ENCODE results near the gene LRIG1.

The LRIG1 gene

DNA sequence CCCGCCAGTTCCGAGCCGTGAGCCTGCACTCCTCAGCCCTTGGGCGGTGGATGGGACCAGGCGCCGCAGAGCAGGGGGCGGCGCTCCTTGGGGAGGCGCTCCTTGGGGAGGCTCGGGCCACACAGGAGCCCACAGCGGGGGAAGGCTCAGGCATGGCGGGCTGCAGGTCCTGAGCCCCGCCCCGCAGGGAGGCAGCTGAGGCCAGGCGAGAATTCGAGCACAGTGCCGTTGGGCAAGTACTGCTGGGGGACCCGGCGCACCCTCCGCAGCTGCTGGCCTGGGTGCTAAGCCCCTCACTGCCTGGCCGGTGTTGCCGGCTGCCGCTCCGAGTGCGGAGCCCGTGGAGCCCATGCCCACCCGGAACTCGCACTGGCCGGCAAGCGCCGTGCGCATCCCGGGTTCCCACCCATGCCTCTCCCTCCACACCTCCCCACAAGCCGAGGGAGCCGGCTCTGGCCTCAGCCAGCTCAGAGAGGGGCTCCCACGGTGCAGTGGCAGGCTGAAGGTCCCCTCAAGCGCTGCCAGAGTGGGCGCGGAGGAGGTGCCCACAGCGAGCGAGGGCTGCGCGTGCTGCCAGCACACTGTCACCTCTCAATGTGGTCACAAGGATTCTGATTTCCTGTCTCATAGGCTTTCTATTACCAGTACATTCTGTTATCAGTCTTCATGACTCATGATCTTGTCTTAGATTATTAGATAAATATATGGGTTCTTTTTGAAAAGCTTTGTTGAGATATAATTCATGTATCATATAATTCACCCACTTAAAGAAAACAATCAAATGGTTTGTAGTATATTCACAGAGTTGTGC, 44.0 kb upstream of the LRIG1 start:
- ChIA-PET CTCF (no interaction called here), POLR2A (no interaction called here)
- H3K9me3 ChIP-seq (ENCODE audit: control insufficient read depth, insufficient read depth, low read depth, low read length) = no peaks in the 10 kb centered on the region
- no peak overlapping the region for H3K27ac ChIP-seq (ENCODE audit: extremely low read depth, low read depth, low read length)
- no peaks in the 10 kb centered on the region for H3K36me3 ChIP-seq (ENCODE audit: control insufficient read depth in 2 of 2, insufficient read depth in 1 of 2, low read length in 2 of 2)
- TF ChIP-seq ZBTB48 (tag by site-specific recombination; IDR thresholded peaks at IDR 0.05) (no peak), GLI2 (tag by site-specific recombination; IDR thresholded peaks at IDR 0.05; ENCODE audit: borderline replicate concordance, low read depth) (no peak), OSR2 (tag by site-specific recombination; IDR thresholded peaks at IDR 0.05) (no peak), HOXD13 (CRISPR knock-in tag; IDR thresholded peaks at IDR 0.05; ENCODE audit: borderline replicate concordance) (no peak), ZNF114 (tag by site-specific recombination; IDR thresholded peaks at IDR 0.05) (no peak), ZNF184 (tag by site-specific recombination; IDR thresholded peaks at IDR 0.05) (no peak), PRDM1 (tag by site-specific recombination; IDR thresholded peaks at IDR 0.05) (no peak), ZNF138 (tag by site-specific recombination; IDR thresholded peaks at IDR 0.05; ENCODE audit: borderline replicate concordance) (no peak), ZSCAN30 (tag by site-specific recombination; IDR thresholded peaks at IDR 0.05) (no peak), ZNF324 (tag by site-specific recombination; IDR thresholded peaks at IDR 0.05) (no peak), ZNF311 (tag by site-specific recombination; IDR thresholded peaks at IDR 0.05; ENCODE audit: borderline replicate concordance) (no peak), KLF1 (tag by site-specific recombination; IDR thresholded peaks at IDR 0.05) (no peak), ZBTB49 (tag by site-specific recombination; IDR thresholded peaks at IDR 0.05; ENCODE audit: low read depth) (no peak)
- TF ChIP-seq, protein P1, sequence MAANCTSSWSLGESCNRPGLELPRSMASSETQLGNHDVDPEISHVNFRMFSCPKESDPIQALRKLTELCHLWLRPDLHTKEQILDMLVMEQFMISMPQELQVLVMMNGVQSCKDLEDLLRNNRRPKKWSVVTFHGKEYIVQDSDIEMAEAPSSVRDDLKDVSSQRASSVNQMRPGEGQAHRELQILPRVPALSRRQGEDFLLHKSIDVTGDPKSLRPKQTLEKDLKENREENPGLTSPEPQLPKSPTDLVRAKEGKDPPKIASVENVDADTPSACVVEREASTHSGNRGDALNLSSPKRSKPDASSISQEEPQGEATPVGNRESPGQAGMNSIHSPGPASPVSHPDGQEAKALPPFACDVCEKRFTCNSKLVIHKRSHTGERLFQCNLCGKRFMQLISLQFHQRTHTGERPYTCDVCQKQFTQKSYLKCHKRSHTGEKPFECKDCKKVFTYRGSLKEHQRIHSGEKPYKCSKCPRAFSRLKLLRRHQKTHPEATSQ (tag by site-specific recombination; IDR thresholded peaks at IDR 0.05) = no peak
- TF ChIP-seq, protein P2, sequence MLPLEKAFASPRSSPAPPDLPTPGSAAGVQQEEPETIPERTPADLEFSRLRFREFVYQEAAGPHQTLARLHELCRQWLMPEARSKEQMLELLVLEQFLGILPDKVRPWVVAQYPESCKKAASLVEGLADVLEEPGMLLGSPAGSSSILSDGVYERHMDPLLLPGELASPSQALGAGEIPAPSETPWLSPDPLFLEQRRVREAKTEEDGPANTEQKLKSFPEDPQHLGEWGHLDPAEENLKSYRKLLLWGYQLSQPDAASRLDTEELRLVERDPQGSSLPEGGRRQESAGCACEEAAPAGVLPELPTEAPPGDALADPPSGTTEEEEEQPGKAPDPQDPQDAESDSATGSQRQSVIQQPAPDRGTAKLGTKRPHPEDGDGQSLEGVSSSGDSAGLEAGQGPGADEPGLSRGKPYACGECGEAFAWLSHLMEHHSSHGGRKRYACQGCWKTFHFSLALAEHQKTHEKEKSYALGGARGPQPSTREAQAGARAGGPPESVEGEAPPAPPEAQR (tag by site-specific recombination; IDR thresholded peaks at IDR 0.05) = no peak
- TF ChIP-seq, protein P3, sequence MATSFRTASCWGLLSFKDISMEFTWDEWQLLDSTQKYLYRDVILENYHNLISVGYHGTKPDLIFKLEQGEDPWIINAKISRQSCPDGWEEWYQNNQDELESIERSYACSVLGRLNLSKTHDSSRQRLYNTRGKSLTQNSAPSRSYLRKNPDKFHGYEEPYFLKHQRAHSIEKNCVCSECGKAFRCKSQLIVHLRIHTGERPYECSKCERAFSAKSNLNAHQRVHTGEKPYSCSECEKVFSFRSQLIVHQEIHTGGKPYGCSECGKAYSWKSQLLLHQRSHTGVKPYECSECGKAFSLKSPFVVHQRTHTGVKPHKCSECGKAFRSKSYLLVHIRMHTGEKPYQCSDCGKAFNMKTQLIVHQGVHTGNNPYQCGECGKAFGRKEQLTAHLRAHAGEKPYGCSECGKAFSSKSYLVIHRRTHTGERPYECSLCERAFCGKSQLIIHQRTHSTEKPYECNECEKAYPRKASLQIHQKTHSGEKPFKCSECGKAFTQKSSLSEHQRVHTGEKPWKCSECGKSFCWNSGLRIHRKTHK (tag by site-specific recombination; IDR thresholded peaks at IDR 0.05) = no peak
- TF ChIP-seq, protein P4, sequence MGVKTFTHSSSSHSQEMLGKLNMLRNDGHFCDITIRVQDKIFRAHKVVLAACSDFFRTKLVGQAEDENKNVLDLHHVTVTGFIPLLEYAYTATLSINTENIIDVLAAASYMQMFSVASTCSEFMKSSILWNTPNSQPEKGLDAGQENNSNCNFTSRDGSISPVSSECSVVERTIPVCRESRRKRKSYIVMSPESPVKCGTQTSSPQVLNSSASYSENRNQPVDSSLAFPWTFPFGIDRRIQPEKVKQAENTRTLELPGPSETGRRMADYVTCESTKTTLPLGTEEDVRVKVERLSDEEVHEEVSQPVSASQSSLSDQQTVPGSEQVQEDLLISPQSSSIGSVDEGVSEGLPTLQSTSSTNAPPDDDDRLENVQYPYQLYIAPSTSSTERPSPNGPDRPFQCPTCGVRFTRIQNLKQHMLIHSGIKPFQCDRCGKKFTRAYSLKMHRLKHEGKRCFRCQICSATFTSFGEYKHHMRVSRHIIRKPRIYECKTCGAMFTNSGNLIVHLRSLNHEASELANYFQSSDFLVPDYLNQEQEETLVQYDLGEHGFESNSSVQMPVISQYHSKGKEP (tag by site-specific recombination; IDR thresholded peaks at IDR 0.05) = no peak
- no peaks in the 10 kb centered on the region for H3K4me1 ChIP-seq (ENCODE audit: control insufficient read depth, insufficient read depth, low read length)
- no peak overlapping the region for H3K4me3 ChIP-seq (ENCODE audit: low read depth, low read length)
